Amygdala (tissue), 56 donors: ENCODE data around the gene FNDC7.
A peak's percentile ranks its signal among the peaks of the same experiment; 100 is the strongest.
"Not testable (repeated sequence)": the region's sequence is repeated elsewhere in the genome, so short reads cannot be mapped to it uniquely, and the experiment has no call there.

ENCODE experiments used
- DNase-seq, 56 donors: peaks; one replicate each; lab custom pipeline; 2025; lab: John Stamatoyannopoulos, UW

Gene FNDC7

DNA sequence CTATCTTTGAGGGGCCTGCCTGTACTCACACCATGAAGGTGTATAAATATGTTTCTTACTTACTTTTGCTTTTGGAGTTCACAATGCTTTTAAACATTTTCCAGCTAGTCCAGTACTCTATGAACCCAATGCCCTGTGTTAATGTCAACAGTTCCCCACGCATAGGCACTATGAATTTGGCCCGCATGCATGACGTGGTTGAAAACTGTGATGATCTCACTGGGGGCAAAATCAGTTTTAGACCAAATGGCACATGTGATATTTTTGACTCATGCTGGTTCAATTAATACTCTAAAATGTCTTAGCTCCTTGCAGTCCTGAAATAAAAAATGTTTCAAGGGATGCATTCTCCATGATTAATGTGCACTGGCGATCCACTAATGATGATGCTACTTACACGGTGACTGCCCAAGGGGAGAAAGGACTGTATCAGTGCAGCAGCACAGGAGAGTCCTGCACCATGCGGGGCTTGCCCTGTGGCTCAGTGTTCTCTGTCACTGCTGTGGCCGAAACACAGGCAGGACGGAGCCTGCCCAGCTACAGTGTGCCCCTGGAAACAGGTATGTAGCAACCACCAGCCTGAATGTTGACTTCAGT is 15.7 kb downstream of the FNDC7 start:
- no peak for DNase-seq

DNA sequence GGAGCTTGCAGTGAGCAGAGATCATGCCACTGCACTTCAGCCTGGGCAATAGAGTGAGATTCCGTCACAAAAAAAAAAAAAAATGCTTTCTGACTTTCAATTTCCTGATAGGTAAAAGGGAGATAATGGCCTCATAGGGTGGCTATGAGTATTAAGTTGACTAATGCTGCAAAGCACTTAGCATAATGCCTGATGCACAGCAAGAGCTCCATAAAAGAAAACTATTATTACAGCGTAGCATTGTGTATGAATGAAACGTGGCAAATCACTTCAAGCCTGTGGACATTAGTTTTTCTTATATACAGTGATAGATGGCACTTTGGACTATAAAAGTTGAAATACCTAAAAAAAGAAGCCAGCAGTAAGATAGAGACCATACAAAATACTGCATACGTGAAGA is 16.8 kb downstream of the FNDC7 start:
- no peak for DNase-seq

DNA sequence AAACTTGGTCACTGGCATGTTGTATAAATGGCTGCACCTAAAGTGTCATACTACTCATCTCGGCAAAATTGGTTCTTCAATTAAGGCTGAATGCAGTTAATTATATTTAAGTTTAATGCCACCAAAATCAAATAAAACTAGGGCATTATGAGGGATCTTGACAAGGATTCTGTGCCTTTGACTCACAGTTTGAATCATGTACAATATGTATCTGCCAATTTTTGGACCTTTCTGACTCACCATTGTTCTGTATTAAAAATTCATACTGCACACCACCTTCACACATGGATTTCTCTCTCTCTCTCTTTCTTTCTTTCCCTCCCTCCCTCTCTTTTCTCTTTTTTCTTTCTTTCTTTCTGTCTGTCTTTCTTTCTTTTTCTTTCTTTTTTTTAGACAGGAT is 19.7 kb downstream of the FNDC7 start:
- no peak for DNase-seq

DNA sequence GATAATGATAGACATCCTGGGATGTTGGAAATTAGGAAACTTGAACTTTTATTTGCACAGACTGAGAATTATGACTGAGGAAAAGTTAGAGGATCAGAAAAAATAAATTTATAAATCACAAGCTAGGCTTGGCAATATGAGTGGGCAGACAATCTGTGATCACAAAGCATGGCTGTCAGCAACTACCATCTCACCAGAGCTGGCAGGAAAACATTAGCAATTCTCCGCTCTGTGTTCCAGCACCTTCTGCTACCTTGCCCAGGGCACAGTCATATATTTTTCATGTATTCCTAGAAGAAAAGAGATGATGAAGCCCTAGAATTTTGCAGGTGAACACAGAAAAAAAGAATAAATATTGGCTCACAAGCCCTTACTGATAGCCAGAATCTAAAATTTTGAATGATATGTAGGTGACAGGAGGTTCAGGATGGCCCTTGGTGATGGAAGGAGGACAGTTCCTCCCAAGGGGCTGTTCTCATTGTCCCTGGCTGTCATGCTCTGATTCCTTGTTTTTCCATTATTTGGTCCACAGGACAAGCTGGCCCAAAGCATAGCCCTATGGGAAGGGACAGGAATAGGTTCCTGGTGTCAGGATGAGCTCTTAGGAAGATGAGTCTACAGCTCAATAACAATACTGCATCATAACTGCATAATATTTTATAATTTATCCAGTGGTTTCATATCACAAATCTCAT is 21.6 kb downstream of the FNDC7 start:
- no peak for DNase-seq

DNA sequence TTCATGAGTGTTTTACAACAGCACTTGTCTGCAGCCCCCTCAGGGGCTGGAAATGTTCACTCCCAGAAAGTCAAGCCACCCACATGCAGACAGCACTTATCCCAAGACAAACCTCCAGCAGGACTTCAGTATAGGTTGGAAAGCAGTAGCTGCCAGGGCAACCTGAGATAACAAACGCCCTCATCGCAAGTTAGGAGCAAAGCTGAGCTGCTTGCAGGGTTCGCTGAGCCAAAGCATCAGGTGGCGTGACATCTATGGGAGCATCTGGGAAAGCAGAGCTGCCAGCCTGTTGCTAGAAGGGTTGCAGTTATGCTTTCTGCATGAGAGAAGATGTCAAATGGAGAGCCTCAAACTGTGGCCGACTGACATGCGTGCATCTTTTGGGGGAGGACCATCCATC is 29.5 kb downstream of the FNDC7 start:
- peak in 7 of 56 donors; percentile 7 to 67 (median 26) for DNase-seq

DNA sequence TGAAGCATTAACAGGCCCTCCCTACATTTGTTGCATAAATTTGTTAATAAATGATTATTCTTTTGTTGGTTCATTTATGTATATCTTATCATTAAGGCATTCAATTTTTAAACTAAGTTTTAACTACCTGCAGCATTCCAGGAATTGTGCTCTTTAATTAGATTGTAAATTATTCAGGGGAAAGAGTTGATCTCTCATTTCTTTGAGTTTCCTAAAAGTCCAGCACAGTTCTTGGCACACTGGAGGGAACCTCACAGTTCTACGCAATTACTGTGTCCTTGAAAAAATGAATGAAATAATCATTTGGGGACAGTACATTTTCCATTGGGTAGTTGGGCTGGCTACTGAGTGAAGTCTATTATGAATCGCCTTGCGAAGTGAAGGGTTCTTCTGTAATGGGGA is 33.3 kb downstream of the FNDC7 start:
- no peak for DNase-seq

DNA sequence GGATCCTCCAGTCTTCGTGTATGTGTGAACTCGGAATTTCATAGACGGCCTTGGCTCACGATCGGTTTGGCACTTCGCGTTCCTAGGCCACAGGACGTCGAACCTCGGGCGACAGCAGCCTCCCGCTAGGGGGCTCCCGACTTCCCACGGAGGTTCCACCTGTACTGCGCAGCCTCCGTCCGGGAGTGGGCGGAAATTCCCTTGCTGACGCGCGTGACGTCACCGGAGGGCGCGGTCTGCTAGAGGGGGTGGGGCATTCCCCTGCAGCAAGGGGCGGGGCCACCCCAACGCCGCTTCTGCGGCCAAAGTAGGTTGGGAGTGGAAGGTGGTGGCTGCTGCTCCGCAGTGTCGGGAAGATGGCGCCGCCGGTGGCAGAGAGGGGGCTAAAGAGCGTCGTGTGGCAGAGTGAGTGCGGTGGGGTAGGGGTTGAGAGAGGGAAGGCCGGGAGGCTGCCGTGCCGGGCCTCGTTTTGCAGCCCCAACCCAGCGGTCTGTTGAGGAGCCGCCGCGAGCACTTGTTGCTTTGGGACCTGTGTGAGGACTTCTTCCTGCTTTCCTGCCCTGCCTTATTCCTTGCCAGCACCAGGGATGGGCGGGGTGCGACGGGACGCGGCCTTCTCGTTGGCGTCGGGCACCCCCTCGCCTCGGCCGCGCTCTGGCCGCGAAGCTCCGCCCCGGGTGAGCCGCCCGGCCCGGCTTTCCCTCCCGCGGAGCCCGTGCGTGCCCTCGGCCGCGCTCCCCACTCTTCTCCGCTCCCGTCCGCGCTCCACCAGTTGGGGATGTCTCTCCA is 33.9 kb downstream of the FNDC7 start, which contains the start of gene STXBP3:
TSS of gene STXBP3 (plus strand) at position 293 of the 789 bp plus-strand sequence. CDS start at position 357, 64 bp downstream.
- peak; percentile 84 to 99 (median 96) for DNase-seq

DNA sequence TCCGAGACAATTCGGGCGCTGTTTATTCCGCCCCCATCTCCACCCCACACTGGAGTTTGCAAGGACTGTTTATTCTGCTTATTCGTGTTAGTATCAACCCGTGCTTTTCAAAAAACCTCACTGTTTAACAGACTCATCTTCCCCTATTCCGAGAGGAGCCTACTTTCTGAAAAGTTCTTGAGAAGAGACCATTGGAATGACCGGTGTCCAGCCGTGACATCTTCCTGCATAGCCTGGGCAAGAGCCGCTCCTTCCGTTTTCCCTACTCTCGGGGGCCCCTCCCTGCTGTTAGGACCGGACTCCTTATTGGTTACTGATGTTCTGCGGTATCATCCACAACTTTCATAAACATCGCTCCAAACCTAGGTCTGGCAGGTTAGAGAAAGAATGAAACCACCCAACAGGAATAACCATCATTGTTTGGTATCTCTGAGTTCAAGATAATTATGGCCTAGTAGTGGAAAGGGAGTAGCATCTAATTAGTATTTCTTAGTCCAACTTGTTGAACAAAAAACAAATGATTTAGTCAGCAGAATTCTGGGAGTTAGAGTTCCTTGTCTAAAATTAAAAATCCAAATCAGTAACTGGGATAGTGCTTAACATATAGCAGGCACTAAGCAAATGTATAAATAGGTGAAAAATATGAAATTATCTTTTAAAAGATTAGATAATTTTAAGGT is 34.6 kb downstream of the FNDC7 start:
- peak in 49 of 56 donors; percentile 8 to 81 (median 57) for DNase-seq

DNA sequence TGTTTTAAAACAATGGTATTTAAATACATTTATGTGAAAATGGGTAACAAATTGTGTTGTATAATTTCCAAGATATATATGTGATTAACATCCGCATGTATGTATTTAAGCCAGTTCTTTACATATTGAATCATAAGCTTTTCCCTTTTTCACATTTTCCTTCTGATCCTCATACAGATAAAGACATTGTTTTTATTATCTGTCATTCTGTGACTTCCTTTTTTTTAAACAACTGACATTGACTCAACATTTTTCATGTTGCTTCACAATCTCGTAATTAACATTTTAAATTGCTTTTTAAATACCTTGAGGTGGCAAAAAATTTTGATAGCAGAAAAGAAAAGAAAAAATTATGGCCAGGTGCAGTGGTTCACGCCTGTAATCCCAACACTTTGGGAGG is 35.2 kb downstream of the FNDC7 start:
- DNase-seq = no peak

DNA sequence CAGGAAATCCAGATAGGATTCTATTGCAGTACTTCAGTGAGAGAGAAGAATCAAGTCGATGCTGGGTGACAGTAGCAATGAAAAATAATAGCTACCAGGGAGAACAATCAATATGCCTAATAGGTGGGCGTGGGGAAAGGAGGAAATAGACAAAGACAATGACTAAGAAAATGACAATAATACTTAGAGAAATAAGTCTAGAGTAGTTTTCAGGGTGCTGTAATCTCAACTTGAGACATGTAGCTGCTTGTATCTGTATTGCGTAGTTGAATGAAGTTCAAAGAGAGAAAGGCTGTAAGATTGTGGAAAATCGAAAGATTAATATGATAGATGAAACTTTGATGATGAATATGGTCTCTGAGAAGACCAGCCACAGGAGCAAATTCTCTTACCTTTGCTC is 36.4 kb downstream of the FNDC7 start:
- no peak for DNase-seq

DNA sequence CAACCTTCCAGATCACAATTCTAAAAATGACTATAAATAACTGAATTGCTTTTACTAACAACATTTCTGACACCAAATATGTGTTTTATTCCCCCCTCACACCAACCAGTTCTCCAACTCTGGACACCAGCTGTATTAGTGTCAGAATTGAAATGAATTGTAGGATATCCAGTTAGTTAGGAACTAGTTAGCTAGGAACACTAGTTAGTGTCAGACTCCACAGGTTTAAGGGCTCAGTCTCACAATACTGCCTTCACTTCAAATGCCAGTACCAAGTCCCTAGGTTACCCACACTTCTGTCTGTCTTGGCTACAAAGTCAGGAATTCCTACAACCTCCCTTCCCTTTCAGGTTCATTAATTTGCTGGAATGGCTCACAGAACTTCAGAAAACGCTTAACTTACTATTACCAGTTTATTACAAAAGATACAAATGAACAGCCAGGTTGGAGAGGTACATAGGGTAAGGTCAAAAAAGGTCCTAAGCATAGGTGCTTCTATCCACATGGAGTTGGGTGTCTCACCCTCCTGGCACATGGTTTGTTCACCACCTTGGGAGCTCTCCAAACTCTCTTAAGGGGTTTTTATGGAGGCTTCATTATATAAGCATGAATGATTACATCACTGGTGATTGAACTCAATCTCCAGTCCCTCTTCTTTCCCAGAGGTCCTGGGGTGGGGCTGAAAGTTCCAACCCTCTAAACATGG is 37.9 kb downstream of the FNDC7 start:
- DNase-seq = no peak

DNA sequence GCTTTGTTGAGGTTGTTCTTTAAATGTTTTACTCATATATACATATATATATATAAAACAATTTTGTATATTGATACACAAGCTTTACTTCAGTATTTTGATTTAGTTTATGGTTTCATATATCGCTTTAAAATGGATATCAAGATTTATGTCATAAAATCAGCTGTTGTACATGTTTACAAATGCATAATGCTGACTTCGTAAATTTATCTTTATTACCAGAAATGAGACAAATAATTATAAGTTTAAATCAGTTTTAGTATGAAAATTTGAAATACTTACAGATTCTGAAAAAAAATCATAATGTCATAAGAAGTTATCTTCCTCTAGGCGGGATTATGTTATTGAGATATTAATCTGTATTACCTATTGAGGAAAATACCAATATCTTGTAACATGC is 40.7 kb downstream of the FNDC7 start:
- DNase-seq = no peak

DNA sequence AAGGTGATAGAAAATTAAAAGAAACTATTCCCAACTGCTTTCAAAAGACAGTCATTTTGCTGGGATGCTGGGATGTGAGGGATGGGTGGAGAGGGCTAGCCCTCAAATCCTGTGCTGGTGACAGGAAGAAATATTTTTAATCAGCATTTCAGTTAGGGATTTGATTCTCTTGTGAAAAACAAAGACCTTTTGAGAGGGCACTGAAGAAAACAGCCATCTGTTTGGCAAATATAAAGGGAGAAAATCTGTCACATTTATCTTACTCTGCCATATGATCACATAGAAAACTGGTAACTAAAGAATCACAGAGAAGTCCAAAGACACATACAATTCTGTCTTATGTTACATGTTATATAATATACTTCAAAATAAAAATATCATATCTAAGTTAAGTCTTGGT is 46.1 kb downstream of the FNDC7 start:
- DNase-seq = no peak

DNA sequence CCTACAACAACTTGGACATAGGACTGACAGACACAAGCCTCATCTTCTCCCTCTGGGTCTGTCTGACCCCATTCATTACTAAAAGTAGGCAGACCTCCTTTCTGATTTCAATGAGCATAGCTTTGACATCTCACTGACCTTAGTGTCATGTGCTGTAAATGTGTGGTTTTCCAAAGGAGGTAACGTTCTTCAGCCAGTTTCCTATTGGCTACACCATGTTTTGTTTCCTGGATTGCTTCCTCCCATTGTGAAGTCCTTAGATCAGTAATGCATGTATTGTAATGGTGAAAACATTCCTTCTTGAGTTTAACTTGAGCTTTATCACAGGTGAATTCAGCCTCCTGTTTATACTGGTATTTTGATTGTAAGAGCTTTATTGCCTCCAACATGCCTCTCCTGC is 54.4 kb downstream of the FNDC7 start:
- no peak for DNase-seq

DNA sequence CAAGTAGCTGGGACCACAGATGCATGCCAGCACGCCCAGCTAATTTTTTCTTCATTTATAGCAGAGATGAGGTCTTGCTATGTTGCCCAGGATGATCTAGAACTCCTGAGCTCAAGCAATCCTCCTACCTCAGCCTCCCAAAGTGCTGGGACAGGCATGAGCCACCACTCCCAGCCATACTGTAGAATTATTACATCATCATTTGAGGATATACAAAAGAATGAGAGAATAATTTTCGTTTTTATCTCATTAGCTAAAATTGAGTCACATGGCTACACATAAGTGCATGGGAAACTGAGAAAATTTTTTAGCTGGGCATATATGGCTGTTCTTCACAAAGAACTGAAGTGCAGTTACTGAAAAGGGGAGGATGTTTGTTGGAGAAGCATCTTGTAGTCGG is 55.0 kb downstream of the FNDC7 start:
- no peak for DNase-seq

DNA sequence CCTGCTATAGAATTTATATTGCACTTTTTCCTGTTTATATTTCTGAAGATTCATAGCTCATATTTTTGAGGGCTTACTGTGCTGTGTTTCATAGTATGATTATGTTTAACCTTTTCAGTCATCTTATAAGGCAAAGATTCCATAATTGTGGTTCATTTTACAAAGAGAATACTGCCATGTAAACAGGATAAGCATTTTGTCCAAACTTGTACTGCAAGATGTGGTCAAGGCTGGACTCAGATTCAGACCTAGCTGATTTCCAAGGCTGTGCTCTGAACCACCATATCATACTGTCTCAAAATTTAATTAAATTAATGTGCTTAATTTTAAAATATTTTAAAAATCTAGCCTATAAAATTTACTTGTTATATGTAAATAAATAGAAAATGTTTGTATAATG is 65.1 kb downstream of the FNDC7 start:
- DNase-seq = no peak

DNA sequence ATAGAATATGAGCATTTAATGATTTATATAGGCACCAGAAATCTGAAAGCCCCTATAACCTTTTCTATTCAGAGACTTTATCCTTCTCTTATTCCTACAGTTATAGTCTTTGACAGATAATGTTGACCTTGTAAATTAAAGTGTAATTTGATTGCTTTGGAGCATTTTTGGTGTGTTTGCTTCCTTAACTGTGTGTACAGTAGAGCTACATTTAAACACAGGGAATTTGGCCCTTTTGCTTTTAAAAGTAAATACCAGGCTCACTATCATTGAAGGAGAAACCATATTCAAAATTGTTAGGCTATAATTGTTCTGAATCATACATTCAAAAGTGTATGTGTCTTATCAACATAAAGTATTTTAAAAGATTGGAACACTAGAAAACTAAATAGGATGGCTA is 66.7 kb downstream of the FNDC7 start:
- DNase-seq = no peak

DNA sequence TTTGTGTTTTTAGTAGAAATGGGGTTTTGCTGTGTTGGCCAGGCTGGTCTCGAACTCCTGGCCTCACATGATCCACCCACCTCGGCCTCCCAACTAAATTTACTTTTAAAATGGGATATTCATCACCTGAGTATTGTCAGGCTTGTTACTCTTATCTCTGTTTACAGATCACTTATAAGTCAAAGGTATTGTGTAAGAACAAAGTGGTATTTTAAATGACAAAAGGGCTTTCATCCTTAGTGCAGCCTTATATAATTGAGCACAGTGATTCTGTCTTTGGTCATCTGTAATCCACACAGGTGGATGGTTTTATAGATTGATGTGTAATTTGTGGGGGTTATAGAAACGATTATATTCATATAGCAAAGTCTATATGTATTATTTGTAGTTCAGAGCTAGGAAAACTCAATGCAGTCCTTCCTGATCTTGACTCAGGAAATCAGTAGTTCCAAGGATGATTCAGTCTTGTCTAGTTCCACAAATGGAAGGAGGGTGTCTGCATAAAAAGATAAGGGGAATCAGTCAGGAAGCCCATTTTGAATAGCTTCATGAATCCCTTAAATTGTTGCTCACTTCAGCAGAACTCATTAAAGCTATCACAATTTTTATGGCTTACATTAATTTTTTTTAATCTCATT is 68.3 kb downstream of the FNDC7 start:
- no peak for DNase-seq

DNA sequence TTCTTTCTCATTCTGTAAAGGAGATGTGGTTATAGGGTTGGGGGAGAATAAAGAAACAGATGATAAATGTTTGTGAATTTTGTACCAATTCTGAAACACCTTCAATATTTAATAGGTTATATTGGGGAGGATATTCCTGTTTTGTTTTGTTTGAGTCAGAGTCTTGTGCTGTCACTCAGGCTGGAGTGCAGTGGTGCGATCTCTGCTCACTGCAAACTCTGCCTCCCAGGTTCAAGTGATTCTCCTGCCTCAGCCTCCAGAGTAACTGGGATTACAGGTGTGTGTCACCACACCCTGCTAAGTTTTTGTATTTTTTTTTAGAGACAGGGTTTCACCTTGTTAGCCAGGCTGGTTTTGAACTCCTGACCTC is 68.9 kb downstream of the FNDC7 start:
- not testable (repeated sequence) for DNase-seq

DNA sequence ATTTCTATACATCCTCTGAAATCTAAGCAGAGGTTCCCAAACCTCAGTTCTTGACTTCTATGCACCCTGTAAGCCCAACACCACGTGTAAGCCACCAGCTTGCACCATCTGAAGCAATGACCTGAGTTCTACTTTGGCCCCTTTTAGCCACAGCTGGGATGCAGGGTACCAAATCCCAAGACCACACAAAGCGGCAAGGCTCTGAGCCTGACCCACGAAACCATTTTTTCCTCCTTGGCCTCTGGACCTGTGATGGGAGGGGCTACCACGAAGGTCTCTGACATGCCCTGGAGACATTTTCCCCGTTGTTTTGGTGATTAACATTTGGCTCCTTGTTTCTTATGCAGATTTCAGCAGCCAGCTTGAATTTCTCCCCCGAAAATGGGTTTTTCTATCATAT is 72.6 kb downstream of the FNDC7 start:
- no peak for DNase-seq
